HG03175 (cell line): ENCODE results near the gene TYW3.

Experiments
- ATAC-seq: cut with Tn5 transposase; IDR thresholded peaks from one replicate; pipeline ENCODE4 v1.9.1; 2021; ENCODE audit warnings: mild to moderate bottlenecking, moderate library complexity; ENCODE audit not compliant: unreplicated experiment

The TYW3 gene

GRCh38 chr1:74732960-74733603 lies at the start of gene TYW3, which contains the start of gene CRYZ:
Gene TYW3 (plus strand): TSS chr1:74733152. CDS start chr1:74733245, 93 bp downstream.
Gene CRYZ (minus strand): TSS chr1:74733050. CDS start chr1:74724821, 8,229 bp downstream.
- peak; percentile 71 for ATAC-seq

- ATAC-seq, result no peak
Measured at GRCh38 chr1:74683656-74684055, 49.3 kb upstream of the TYW3 start.

DNA sequence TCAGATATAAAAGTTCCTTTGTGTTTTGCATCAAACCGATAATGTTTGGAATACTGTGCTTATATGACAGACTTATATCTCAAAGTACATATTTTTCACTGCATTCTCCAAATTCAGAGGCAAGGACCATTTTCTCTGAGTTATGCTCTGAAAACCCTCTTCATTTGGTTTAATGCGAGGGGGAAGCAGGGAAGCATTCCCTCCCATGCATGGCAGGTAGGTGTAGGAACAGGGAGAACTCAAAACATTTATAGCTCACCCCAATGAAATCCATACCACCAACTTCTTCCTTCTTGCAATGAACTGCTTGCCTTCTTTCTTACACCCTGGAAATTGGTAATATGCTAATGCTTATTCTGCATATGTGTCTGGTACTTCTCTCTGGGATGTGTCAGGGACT lies 48.7 kb upstream of the TYW3 start:
- ATAC-seq, result no peak

DNA sequence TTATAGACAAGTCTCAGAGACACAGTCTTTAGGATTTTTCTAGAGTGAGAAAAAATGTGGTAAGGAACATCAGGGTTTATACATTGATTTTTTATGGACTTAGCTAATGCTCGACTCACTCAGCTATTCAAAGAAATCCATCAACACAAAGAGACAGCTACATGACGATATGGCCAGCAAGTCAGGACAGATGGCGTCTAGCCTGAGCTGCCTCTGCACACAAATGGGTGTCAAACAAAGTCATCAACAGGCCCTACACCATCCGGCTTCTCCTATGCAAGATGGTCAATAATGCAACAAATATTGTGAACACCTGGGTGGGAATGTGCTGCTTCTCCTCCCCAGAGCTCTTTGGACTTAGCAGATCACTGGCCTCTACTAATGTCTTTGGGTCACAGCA lies 46.0 kb upstream of the TYW3 start:
- ATAC-seq, result no peak

- ATAC-seq, result peak; percentile 75
Measured at GRCh38 chr1:74689621-74690363, 43.2 kb upstream of the TYW3 start.

GRCh38 chr1:74690364-74690696 lies 42.6 kb upstream of the TYW3 start:
- no peak for ATAC-seq

- ATAC-seq, result no peak
Measured at GRCh38 chr1:74690909-74691308, 42.0 kb upstream of the TYW3 start.

DNA sequence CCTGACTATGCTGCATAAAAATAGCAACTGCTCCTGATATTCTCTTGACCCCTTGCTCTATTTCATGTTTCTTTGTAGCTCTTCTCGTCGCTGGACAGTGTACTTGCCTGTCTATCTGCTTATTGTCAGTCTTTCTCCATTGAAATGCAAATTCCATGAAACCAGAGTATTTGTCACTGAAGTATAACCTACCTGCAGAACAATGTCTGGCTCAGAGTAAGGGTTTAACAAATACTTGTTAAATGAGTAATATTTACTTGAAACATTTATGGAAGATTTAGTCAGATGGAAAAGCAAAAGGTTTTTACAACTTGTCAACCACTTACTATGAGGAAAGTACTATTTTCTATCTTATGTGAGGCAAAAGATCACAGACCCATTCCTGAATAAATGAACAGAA lies 39.5 kb upstream of the TYW3 start:
- no peak for ATAC-seq

- no peak for ATAC-seq
Measured at GRCh38 chr1:74697832-74698231, 35.1 kb upstream of the TYW3 start.

GRCh38 chr1:74699331-74699730 lies 33.6 kb upstream of the TYW3 start:
- no peak for ATAC-seq

DNA sequence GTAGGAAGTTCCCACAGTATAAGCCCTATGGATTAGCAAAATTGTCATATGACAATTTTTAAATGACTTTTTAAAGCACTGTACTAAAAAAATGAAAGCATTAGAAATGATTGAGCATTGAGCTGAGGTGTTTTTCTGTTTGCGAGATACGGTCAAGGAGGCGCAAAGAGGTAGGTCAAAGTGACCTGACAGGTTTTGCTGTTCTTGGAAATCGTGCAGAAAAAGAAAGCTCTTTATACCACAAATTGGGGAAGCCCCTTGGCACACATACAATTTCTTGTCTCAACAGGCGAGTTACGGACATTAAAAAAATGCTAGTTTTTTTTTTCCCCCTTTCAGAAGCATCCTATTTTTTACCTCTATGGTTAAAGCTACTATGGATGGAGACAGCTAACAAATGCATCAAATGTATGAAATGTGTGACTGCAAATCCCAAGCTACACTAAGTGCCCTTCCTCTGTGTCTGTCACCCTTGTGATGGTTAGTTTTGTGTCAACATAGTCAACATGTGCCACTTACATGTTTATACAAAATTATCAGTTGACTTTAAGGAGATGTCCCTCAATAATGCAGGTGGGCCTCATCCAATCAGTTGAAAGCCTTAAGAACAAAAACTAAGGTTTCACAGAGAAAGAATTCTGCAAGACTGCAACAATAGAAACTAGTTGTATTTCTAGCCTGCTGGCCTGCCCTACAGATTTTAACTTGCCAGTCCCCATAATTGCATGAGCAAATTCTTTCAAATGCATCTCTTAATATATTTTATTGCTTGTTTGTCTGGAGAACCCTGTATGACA lies 29.4 kb upstream of the TYW3 start:
- ATAC-seq, result no peak

DNA sequence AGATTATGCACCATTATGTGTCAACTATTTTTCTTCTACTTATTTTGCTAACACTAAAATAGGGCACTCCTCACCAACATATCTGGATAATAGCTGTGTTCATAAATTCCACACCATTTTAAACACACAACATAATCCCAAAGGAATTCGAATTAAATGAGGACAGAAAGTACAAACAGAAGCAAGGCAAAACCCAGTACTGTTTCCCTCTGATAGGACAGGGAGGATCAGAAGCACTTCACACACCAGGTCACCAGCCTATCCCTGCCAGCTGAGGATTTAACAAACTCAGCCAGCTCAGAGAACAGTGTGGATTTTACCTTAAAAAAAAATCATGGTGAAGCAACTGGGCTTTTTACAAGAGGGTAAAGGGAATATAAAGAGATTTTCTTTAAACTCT lies 20.1 kb upstream of the TYW3 start:
- no peak for ATAC-seq

- ATAC-seq, result no peak
Measured at GRCh38 chr1:74713849-74714248, 19.1 kb upstream of the TYW3 start.

- no peak for ATAC-seq
Measured at GRCh38 chr1:74714429-74715235, 18.3 kb upstream of the TYW3 start.

DNA sequence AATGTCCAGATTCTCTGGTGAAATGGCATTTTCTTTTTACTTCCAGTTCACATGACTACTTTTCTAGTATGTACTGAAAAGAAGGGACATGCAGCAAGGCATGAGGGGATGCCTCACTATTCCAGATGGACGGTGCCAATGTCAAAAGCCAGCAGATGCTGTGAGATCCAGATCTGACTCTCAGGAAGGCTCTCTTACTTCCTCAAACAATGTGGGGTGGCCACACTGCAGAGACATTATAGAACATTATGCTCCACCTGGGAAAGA lies 17.8 kb upstream of the TYW3 start:
- no peak for ATAC-seq

DNA sequence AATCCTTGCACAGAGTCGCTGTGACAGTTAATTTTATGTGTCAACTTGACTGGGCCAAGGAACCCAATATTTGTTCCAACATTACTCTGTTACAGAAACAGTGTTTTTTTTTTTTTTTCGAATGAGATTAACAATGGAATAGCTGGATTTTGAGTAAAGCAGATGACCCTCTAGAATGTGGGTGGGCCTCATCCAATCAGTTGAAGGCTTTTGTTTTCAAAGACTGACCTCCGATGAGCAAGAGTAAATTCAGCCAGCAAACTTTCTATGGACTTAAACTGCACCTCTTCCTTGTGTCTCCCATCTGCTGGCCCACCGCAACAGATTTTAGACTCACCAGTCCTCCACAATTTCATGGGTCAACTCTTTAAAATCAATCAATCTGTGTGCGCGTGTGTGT lies 17.1 kb upstream of the TYW3 start:
- ATAC-seq, result no peak

- ATAC-seq, result no peak
Measured at GRCh38 chr1:74716822-74717221, 16.1 kb upstream of the TYW3 start.

- ATAC-seq, result no peak
Measured at GRCh38 chr1:74717626-74718025, 15.3 kb upstream of the TYW3 start.

DNA sequence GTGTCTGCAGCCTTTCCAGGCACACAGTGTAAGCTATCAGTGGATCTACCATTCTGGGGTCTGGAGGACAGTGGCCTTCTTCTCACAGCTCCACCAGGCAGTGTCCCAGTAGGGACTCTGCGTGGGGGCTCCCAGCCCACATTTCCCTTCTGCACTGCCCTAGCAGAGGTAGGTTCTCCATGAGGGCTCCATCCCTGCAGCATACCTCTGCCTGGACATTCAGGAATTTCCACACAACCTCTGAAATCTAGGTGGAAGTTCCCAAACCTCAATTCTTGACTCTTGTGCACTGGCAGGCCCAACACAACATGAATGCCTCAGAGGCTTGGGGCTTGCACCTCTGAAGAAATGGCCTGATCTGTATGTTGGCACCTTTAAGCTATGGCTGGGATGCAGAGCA lies 6.9 kb upstream of the TYW3 start:
- no peak for ATAC-seq

GRCh38 chr1:74728736-74729135 lies 4.2 kb upstream of the TYW3 start:
- no peak for ATAC-seq

- no peak for ATAC-seq
Measured at GRCh38 chr1:74729741-74730478, 3.0 kb upstream of the TYW3 start.
